Stomach (tissue), 9 donors: Measurements from ENCODE around the gene FUT8. TPM values are rescaled to one million over a fixed set of nuclear protein-coding genes. Genes with fewer than 3 reads are reported as not detected.

Source experiments
- DNase-seq, 2 donors: peaks; one replicate each; pipeline versions ENCODE4 v3.0.0 to v3.0.0-alpha.2; 2013 to 2019
- H3K27ac ChIP-seq, 5 donors: fragments of 200-600 bp in 4 of 5; sonication (generic) in 4 of 5; one replicate each; pipeline ENCODE4 v1.5.1; 2013 to 2019; ENCODE audit warnings: mild to moderate bottlenecking in 1 of 5, moderate library complexity in 1 of 5
- H3K27me3 ChIP-seq, 3 donors: fragments of 200-600 bp; sonication (generic); one replicate each; pipeline ENCODE4 v1.5.1; 2017 to 2019; ENCODE audit warnings: mixed run types in 1 of 3
- H3K36me3 ChIP-seq, 4 donors: fragments of 200-600 bp; sonication (generic); 1 replicate in 3 of 4; 2 replicates in 1 of 4; pipeline ENCODE4 v1.5.1; 2016 to 2019
- H3K4me1 ChIP-seq, 4 donors: fragments of 200-600 bp; sonication (generic); one replicate each; pipeline ENCODE4 v1.5.1; 2016 to 2019
- H3K4me3 ChIP-seq, 4 donors: fragments of 200-600 bp; sonication (generic) in 3 of 4; one replicate each; pipeline ENCODE4 v1.5.1; 2016 to 2019; ENCODE audit warnings: mild to moderate bottlenecking in 1 of 4
- H3K9me3 ChIP-seq, 4 donors: fragments of 200-600 bp; sonication (generic); one replicate each; pipeline ENCODE4 v1.5.1; 2016 to 2019
- EP300 ChIP-seq: sonication (generic); formaldehyde crosslinking; IDR thresholded peaks from one replicate; pipeline ENCODE4 v1.6.1; 2017; ENCODE audit warnings: antibody characterized with exemption
- POLR2A ChIP-seq, 4 donors: fragments of 450-650 bp; IDR thresholded peaks; one replicate each; pipeline ENCODE4 v1.6.1; 2016; ENCODE audit warnings: antibody characterized with exemption in 4 of 4, control low read depth in 2 of 4, mild to moderate bottlenecking in 1 of 4, moderate library complexity in 1 of 4
- POLR2AphosphoS5 ChIP-seq, 3 donors: sonication (generic); formaldehyde crosslinking; IDR thresholded peaks; one replicate each; pipeline ENCODE4 v1.6.1; 2016; ENCODE audit warnings: antibody characterized with exemption in 3 of 3
- WGBS, 5 donors: extraction: QIAGEN DNeasy Blood & Tissue Kit in 3 of 5; methylation state at CpG; one replicate each; pipeline versions ENCODE4 v1.1.5 to v1.1.7; 2013 to 2018; 5-methylcytosine and 5-hydroxymethylcytosine counted together
- intact Hi-C: fragments of 100-400 bp; cut with DNase I; formaldehyde crosslinking; loops from one replicate; pipeline ENCODE4 v1.15.1; 2023; ENCODE audit warnings: low total_unique reads
- polyA plus RNA-seq, 3 donors: library from polyadenylated mRNA; stranded (reverse); fragments of 200-250 nt; gene quantifications; one replicate each; pipeline ENCODE4 v1.2.3, GENCODE V29; 2013
- total RNA-seq, 5 donors: library from RNA; depleted of rRNA; stranded (reverse); fragments of >200 nt; gene quantifications; one replicate each; pipeline versions ENCODE4 v1.1.0 to v1.2.3, GENCODE V29; 2014 to 2016
- TF ChIP-seq, protein P1 (sequence below), 7 experiments: fragments of 450-650 bp in 4 of 7; fragments of 200-600 bp in 3 of 7; sonication (generic) in 3 of 7; IDR thresholded peaks; one replicate each; pipeline ENCODE4 v1.5.1; 2016 to 2019; ENCODE audit warnings: antibody characterized with exemption in 7 of 7, control low read depth in 2 of 7, mild to moderate bottlenecking in 1 of 7
- donor health status: healthy with polysubstance abuse.
- donor health status: Bipolar disorder and iron deficiency.
- donor health status: healthy.

The FUT8 gene
- total and polyA plus RNA-seq, 8 donors: 17.4 to 175 (median 36.7) TPM

DNA sequence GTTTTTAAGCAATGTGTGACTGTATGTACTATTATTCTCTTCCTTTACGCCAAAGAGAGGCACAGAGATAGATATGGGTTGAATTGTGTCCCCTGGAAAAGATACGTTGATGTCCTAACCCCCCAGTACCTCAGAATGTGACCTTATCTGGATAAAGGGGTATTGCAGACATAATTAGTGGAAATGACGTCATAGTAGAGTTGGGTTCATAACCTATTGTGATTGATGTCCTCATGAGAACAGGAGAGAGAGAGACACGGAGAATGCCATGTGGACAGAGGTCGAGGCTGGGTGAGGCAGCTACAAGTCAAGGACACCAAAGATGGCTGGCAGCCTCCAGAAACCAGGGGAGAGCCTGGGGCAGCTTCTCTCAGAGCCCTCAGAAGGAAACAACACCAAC, 376.3 kb downstream of the FUT8 start:
- Histone ChIP-seq H3K4me1 (no peaks in the 10 kb centered on the region), H3K4me3 (no peak overlapping the region), H3K36me3 (no peaks in the 10 kb centered on the region), H3K9me3 (no peaks in the 10 kb centered on the region), H3K27me3 (peaks cover 0 to 3% (median 0%) of the 10 kb centered on the region in 3 donors), H3K27ac (no peak overlapping the region)
- intact Hi-C loops: no loop called here
- no peak for DNase-seq
- TF ChIP-seq, protein P1, sequence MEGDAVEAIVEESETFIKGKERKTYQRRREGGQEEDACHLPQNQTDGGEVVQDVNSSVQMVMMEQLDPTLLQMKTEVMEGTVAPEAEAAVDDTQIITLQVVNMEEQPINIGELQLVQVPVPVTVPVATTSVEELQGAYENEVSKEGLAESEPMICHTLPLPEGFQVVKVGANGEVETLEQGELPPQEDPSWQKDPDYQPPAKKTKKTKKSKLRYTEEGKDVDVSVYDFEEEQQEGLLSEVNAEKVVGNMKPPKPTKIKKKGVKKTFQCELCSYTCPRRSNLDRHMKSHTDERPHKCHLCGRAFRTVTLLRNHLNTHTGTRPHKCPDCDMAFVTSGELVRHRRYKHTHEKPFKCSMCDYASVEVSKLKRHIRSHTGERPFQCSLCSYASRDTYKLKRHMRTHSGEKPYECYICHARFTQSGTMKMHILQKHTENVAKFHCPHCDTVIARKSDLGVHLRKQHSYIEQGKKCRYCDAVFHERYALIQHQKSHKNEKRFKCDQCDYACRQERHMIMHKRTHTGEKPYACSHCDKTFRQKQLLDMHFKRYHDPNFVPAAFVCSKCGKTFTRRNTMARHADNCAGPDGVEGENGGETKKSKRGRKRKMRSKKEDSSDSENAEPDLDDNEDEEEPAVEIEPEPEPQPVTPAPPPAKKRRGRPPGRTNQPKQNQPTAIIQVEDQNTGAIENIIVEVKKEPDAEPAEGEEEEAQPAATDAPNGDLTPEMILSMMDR (IDR thresholded peaks at IDR 0.05): no peak
- TF ChIP-seq POLR2A (IDR thresholded peaks at IDR 0.05): no peak
- TF ChIP-seq EP300: no peak
- TF ChIP-seq POLR2AphosphoS5 (IDR thresholded peaks at IDR 0.05): no peak
- WGBS, 5 donors: 79 to 92% (median 86%) methylated on average over 4 to 5 of the region's 5 CpGs

DNA sequence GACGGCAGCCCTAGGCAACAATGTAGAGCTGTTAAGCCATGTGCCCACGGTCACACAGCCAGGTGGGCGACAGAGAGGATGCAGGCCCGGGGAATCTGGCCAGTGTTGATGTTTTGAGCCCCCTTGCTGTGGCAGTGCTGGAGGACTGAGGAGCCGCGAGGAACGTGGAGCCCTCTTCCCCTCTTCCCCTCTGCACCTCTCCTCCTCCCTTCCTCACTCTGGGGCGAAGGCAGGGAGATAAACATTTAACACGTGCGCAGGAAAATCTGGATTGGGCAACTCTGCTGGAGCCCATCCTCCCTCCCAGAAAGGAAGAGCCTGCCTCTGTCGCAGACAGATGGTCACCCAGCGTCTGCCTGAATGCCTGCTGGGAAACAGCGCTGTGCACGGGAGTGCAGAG, 376.8 kb downstream of the FUT8 start:
- Histone ChIP-seq H3K9me3 (no peaks in the 10 kb centered on the region), H3K4me1 (no peaks in the 10 kb centered on the region), H3K27me3 (peaks cover 0 to 3% (median 0%) of the 10 kb centered on the region in 3 donors), H3K4me3 (no peak overlapping the region), H3K27ac (no peak overlapping the region), H3K36me3 (no peaks in the 10 kb centered on the region)
- intact Hi-C loops: no loop called here
- TF ChIP-seq, protein P1 (IDR thresholded peaks at IDR 0.05): no peak
- TF ChIP-seq POLR2AphosphoS5 (IDR thresholded peaks at IDR 0.05) (no peak), POLR2A (IDR thresholded peaks at IDR 0.05) (no peak), EP300 (no peak)
- 69 to 82% (median 75%) methylated on average over 11 to 14 of the region's 14 CpGs for WGBS, 5 donors
- peak in 1 of 2 donors; percentile 23 for DNase-seq

DNA sequence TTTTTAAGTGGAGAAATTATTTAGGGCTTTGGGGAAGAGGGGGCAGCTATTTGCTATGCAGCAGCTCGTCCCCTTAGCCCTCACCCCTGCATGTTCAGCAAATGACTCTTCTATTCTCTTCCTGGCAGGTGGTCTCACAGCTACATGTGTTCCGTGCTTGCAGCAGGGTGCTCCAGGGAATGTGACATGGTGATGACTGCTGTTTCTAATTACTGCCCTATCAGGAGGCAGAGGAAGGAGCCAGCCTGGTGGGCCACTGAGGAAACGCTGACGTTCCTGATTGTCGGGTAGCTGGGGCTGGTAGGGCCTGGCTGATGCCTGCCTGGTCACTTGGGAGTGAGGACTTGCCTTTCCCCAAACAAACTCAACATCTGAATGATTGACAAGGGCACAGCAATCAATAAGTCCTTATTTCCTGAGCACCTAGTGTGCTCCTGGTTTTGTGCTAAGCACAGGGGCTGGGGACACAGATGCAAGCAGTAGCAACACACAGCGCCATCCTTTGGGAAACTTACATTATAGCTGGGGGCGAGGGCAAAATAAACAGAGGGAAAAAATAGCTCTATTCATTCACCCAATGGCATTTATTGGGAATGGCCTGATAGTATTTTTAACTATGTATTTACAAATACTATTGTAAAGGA, 377.8 kb downstream of the FUT8 start:
- no peak overlapping the region for H3K27ac ChIP-seq
- intact Hi-C loops: no loop called here
- H3K4me3 ChIP-seq: no peak overlapping the region
- H3K4me1 ChIP-seq: no peaks in the 10 kb centered on the region
- TF ChIP-seq EP300 (no peak), POLR2AphosphoS5 (IDR thresholded peaks at IDR 0.05) (no peak), POLR2A (IDR thresholded peaks at IDR 0.05) (no peak)
- TF ChIP-seq, protein P1 (IDR thresholded peaks at IDR 0.05): no peak
- no peak for DNase-seq
- no peaks in the 10 kb centered on the region for H3K9me3 ChIP-seq
- H3K36me3 ChIP-seq: no peaks in the 10 kb centered on the region
- H3K27me3 ChIP-seq: peaks cover 0 to 3% (median 0%) of the 10 kb centered on the region in 3 donors
- 67 to 81% (median 68%) methylated on average over 5 to 7 of the region's 7 CpGs for WGBS, 5 donors

DNA sequence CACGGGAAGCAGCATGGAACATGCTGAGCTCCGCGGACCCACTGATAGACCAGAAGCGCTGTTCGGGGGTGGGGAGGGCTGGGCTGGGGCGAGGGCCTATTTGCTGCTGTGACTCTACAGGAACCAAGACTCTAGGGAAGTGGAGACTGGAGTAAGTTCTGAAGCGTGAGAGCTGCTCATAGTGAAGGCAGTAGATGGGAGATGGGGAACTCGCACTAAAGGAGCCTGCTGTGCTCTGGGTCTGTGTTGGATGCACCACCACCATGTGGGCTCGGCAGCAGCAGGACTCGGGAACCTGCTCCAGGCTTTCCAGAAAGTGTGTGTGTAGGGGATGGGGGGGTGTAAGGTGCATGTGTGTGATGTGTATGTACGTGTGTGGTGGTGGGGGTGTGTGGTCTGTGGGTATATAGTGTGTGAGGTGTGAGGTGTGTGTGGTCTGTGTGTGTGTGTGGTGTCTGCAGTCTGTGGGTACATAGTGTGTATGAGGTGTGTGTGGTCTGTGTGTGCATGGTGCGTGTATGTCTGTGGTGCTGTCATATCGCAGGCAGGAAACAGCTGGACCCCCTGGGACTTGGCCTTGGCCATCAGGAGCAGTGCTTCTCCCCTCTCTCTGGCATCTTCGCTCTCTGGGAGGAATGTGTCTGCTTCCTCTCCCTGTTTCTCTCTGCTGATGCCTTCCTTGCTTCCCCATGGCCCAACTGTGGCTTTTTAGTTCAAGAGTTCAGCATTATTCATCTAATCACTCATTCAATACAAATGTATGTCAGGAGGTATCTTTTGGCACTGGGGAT, 378.9 kb downstream of the FUT8 start:
- WGBS, 5 donors: 68 to 83% (median 77%) methylated on average over 14 of the region's 14 CpGs

More for the DNA sequence above, 378.9 kb downstream of the FUT8 start:
- Histone ChIP-seq H3K9me3 (no peaks in the 10 kb centered on the region), H3K27me3 (peaks cover 0 to 3% (median 0%) of the 10 kb centered on the region in 3 donors), H3K4me1 (no peaks in the 10 kb centered on the region), H3K27ac (no peak overlapping the region), H3K36me3 (no peaks in the 10 kb centered on the region), H3K4me3 (no peak overlapping the region)
- peak in 1 of 2 donors; percentile 35 for DNase-seq
- intact Hi-C loops: no loop called here
- TF ChIP-seq POLR2A (IDR thresholded peaks at IDR 0.05) (no peak), EP300 (no peak), POLR2AphosphoS5 (IDR thresholded peaks at IDR 0.05) (no peak)
- TF ChIP-seq, protein P1 (IDR thresholded peaks at IDR 0.05): no peak
